Neuronal stem cell (in vitro differentiated cells): ENCODE measurements around the gene ABCC1. TPM values are rescaled to one million over a fixed set of nuclear protein-coding genes. Genes with fewer than 3 reads are reported as not detected.

Source experiments
- DNase-seq: peaks from one replicate; pipeline ENCODE4 v3.0.0-alpha.2; 2013; ENCODE audit warnings: low spot score
- H2AFZ ChIP-seq: one replicate; pipeline ENCODE4 v1.6.1; 2013; ENCODE audit warnings: mild to moderate bottlenecking, low read length, inconsistent platforms
- H2AK5ac ChIP-seq: 2 replicates; pipeline ENCODE4 v1.6.1; 2013; ENCODE audit warnings: low read depth, mild to moderate bottlenecking, inconsistent platforms, low read length, moderate library complexity, mixed read lengths
- H2BK120ac ChIP-seq: 2 replicates; pipeline ENCODE4 v1.6.1; 2013; ENCODE audit warnings: low read depth, mild to moderate bottlenecking, inconsistent platforms, low read length, moderate library complexity, mixed read lengths
- H2BK12ac ChIP-seq: one replicate; pipeline ENCODE4 v1.6.1; 2013; ENCODE audit warnings: low read length, inconsistent platforms
- H2BK15ac ChIP-seq: 2 replicates; pipeline ENCODE4 v1.6.1; 2013; ENCODE audit warnings: mild to moderate bottlenecking, low read length, inconsistent platforms, mixed read lengths
- H2BK5ac ChIP-seq: one replicate; pipeline ENCODE4 v1.6.1; 2013; ENCODE audit warnings: inconsistent platforms, mild to moderate bottlenecking, low read length, moderate library complexity
- H3K14ac ChIP-seq: one replicate; pipeline ENCODE4 v1.6.1; 2013; ENCODE audit warnings: low read length, inconsistent platforms
- H3K18ac ChIP-seq: 2 replicates; pipeline ENCODE4 v1.6.1; 2013; ENCODE audit warnings: low read length, inconsistent platforms
- H3K23ac ChIP-seq: 2 replicates; pipeline ENCODE4 v1.6.1; 2013; ENCODE audit warnings: low read depth, mild to moderate bottlenecking, mixed read lengths, low read length, inconsistent platforms; ENCODE audit not compliant: poor library complexity
- H3K27ac ChIP-seq: replicated peaks from 3 replicates; pipeline ENCODE4 v1.5.1; 2013; ENCODE audit warnings: low read length, inconsistent platforms
- H3K27me3 ChIP-seq, 3 experiments: 2 replicates each; pipeline ENCODE4 v1.6.1; 2013; ENCODE audit warnings: low read length in 3 of 3, mild to moderate bottlenecking in 2 of 3, inconsistent platforms in 1 of 3, low read depth in 1 of 3, mixed read lengths in 1 of 3, moderate library complexity in 1 of 3; ENCODE audit not compliant: control insufficient read depth in 3 of 3, insufficient read depth in 3 of 3
- H3K36me3 ChIP-seq, 2 donors: replicated peaks in 1 of 2; 2 replicates each; pipeline ENCODE4 v1.6.1; 2013; ENCODE audit warnings: low read length in 2 of 2; ENCODE audit not compliant: control insufficient read depth in 2 of 2, insufficient read depth in 2 of 2
- H3K4ac ChIP-seq: 2 replicates; pipeline ENCODE4 v1.6.1; 2013; ENCODE audit warnings: inconsistent platforms, mild to moderate bottlenecking, low read length, moderate library complexity
- H3K4me1 ChIP-seq, 2 donors: 1 replicate in 1 of 2; 2 replicates in 1 of 2; pipeline ENCODE4 v1.6.1; 2013; ENCODE audit warnings: low read length in 2 of 2, low read depth in 1 of 2; ENCODE audit not compliant: control insufficient read depth in 2 of 2, insufficient read depth in 1 of 2
- H3K4me2 ChIP-seq: one replicate; pipeline ENCODE4 v1.6.1; 2013; ENCODE audit warnings: mild to moderate bottlenecking, low read length, inconsistent platforms; ENCODE audit not compliant: insufficient read depth, poor library complexity, severe bottlenecking
- H3K4me3 ChIP-seq, 2 donors: 2 replicates each; pipeline ENCODE4 v1.5.1; 2013; ENCODE audit warnings: low read length in 2 of 2, mild to moderate bottlenecking in 2 of 2, inconsistent platforms in 1 of 2, moderate library complexity in 1 of 2
- H3K79me1 ChIP-seq: one replicate; pipeline ENCODE4 v1.6.1; 2013; ENCODE audit warnings: low read depth, mild to moderate bottlenecking, inconsistent platforms, low read length, moderate library complexity
- H3K9ac ChIP-seq: one replicate; pipeline ENCODE4 v1.6.1; 2013; ENCODE audit warnings: mild to moderate bottlenecking, low read depth, low read length, inconsistent platforms; ENCODE audit not compliant: poor library complexity
- H3K9me3 ChIP-seq, 2 donors: replicated peaks in 1 of 2; 2 replicates each; pipeline versions ENCODE3 to v1.6.1; 2013; ENCODE audit warnings: low read length in 2 of 2, mild to moderate bottlenecking in 2 of 2, inconsistent platforms in 1 of 2, low read depth in 1 of 2, mixed read lengths in 1 of 2, moderate library complexity in 1 of 2; ENCODE audit not compliant: control insufficient read depth in 2 of 2, insufficient read depth in 1 of 2
- H4K8ac ChIP-seq: one replicate; pipeline ENCODE4 v1.6.1; 2013; ENCODE audit warnings: low read depth, mild to moderate bottlenecking, inconsistent platforms, low read length, moderate library complexity
- H4K91ac ChIP-seq: one replicate; pipeline ENCODE4 v1.6.1; 2013; ENCODE audit warnings: low read length, low read depth, mild to moderate bottlenecking, inconsistent platforms; ENCODE audit not compliant: poor library complexity
- WGBS, 2 donors: extraction: QIAGEN DNeasy Blood & Tissue Kit; methylation state at CpG; one replicate each; pipeline ENCODE4 v1.1.7; 2013; ENCODE audit warnings: missing lambda C conversion rate in 2 of 2, mixed read lengths in 1 of 2; ENCODE audit not compliant: insufficient read length in 2 of 2, insufficient replicate concordance in 1 of 2; ENCODE audit errors: extremely low coverage in 2 of 2; 5-methylcytosine and 5-hydroxymethylcytosine counted together
- polyA plus RNA-seq, 2 experiments: library from polyadenylated mRNA; stranded (reverse); fragments of 200-250 nt; gene quantifications; one replicate each; pipeline ENCODE4 v1.2.3, GENCODE V29; 2013

Gene ABCC1
- polyA plus RNA-seq (2013, experiment 1 of 2): 19.1 TPM
- 19.6 TPM for polyA plus RNA-seq (2013, experiment 2 of 2)

DNA sequence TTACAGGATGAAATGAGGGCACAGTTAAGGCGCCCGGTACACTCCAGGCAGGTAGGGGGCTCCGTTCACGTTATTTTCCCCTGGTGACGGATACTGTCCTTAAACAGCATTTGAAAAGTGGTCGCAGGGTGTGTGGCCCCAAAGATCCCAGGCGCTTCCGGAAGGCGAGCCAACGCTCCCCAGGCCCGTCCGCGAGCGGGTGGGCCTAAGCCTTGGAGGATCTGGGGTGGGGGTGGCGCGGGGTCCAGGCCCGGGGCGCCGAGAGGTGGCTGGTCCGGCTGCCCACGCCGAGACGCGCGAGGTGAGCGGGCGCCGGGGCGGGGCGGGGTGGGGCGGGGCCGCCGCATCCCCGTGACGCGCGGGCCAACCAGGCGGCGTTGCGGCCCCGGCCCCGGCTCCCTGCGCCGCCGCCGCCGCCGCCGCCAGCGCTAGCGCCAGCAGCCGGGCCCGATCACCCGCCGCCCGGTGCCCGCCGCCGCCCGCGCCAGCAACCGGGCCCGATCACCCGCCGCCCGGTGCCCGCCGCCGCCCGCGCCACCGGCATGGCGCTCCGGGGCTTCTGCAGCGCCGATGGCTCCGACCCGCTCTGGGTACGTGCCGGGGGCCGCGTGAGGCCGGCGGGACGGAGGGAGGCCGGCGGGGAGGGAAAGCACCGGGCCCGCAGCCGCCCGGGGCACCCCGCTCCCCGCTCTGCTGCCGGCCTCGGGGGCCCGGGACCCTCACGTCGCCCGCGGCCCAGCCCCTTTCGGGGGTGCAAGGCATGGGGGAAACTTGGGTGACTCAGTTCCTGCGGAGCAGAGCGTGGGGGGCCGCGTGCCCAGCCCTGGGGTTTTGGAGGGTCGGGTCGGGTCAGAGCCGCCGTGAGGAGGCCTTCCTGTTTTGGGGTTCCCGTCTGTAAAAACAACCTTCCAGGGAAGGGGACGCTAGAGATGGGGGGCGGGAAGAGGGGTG, at the start of gene ABCC1:
Gene ABCC1, plus strand, starts transcription at position 407 of the 951 bp plus-strand sequence. Its CDS starts 136 bp downstream, at position 543.
- Histone ChIP-seq H3K36me3 (no peaks in the 10 kb centered on the region), H3K4me1 (peaks cover 4 to 7% of the 10 kb centered on the region in 2 donors), H3K27ac (peak within 1 kb of the TSS; percentile 28), H3K9me3 (no peaks in the 10 kb centered on the region), H3K4me2 (peak within 1 kb of the TSS; percentile 88), H3K23ac (peak within 1 kb of the TSS; percentile 13), H2BK120ac (no peak within 1 kb of the TSS), H3K9ac (peak within 1 kb of the TSS; percentile 94), H3K4ac (no peak within 1 kb of the TSS), H3K27me3 (peaks cover 0 to 39% (median 0%) of the 10 kb centered on the region in 3 experiments), H2BK15ac (no peak within 1 kb of the TSS), H3K4me3 (peak within 1 kb of the TSS; percentile 56 to 89), H3K14ac (no peak within 1 kb of the TSS), H4K91ac (no peak within 1 kb of the TSS), H2AFZ (peak within 1 kb of the TSS; percentile 97), H3K79me1 (peaks cover 6% of the 10 kb centered on the region), H2AK5ac (peak within 1 kb of the TSS; percentile 18), H3K18ac (peak within 1 kb of the TSS; percentile 95), H2BK5ac (no peak within 1 kb of the TSS), H4K8ac (no peak within 1 kb of the TSS), H2BK12ac (no peak within 1 kb of the TSS)
- peak; percentile 48 for DNase-seq
- WGBS, 2 donors: no CpG with 5 or more reads among the region's 112 CpGs

DNA sequence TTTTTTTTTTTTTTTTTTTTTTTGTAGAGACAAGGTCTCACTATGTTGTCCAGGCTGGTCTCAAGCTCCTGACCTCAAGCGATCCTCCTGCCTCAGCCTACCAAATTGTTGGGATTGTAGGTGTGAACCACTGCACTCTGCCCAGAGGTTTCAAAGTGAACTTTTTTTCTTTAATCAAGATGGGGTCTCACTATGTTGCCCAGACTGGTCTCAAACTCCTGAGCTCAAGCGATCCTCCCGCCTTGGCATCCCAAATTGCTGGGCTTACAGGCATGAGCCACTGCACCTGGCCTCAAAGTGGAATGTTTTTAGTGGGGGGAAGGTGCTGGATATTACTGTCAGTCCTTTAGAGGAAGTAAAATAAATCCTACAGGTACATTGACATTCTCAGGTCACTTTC, 49.1 kb upstream of the ABCC1 start:
- Histone ChIP-seq H3K4me3 (no peak overlapping the region), H3K4me2 (no peak overlapping the region), H3K4ac (no peak overlapping the region), H3K4me1 (peaks cover 0 to 3% of the 10 kb centered on the region in 2 donors), H4K91ac (no peak overlapping the region), H2AK5ac (no peak overlapping the region), H2BK12ac (no peak overlapping the region), H3K23ac (no peak overlapping the region), H2BK15ac (no peak overlapping the region), H3K36me3 (no peaks in the 10 kb centered on the region), H2AFZ (no peak overlapping the region), H3K27ac (no peak overlapping the region), H3K9ac (no peak overlapping the region), H3K9me3 (no peaks in the 10 kb centered on the region), H3K18ac (no peak overlapping the region), H3K27me3 (peaks cover 0 to 1% (median 0%) of the 10 kb centered on the region in 3 experiments), H3K14ac (no peak overlapping the region), H4K8ac (no peak overlapping the region), H3K79me1 (no peaks in the 10 kb centered on the region), H2BK120ac (no peak overlapping the region), H2BK5ac (no peak overlapping the region)
- no CpG with 5 or more reads among the region's 3 CpGs for WGBS, 2 donors
- no peak for DNase-seq

DNA sequence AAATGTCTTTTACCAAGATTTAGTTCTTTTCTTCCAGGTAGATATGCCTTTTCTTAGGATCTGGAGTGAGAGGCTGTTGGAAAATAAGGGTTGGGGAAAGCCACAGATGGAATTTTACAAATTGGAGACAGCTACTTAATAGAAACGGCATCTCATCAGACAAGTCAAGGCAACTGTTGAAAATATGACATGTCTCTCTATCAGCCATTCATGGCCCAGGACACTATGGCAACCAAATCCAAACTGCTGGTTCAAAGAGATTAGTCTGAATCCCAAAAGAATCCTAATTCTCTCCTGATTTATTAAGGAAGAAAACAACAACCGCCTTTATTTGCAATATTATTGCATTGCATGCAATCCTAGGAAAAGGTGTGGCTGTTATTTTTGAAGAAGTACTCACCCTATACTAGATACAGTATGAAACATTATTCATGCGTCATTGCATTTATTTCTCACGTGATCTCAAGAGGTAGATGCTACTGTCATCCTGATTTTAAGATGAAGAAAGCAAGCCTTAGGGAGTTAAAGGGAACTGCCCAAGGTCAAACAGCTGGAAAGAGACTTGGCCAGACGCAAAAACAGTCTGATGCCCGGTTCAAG, 48.4 kb upstream of the ABCC1 start:
- no CpG with 5 or more reads among the region's 6 CpGs for WGBS, 2 donors
- Histone ChIP-seq H3K9me3 (no peaks in the 10 kb centered on the region), H3K79me1 (no peaks in the 10 kb centered on the region), H3K27me3 (peaks cover 0 to 1% (median 0%) of the 10 kb centered on the region in 3 experiments), H3K18ac (no peak overlapping the region), H3K14ac (no peak overlapping the region), H3K23ac (no peak overlapping the region), H2BK120ac (no peak overlapping the region), H2BK15ac (no peak overlapping the region), H3K4ac (no peak overlapping the region), H2BK5ac (no peak overlapping the region), H3K36me3 (no peaks in the 10 kb centered on the region), H3K27ac (no peak overlapping the region), H2AK5ac (no peak overlapping the region), H4K8ac (no peak overlapping the region), H2BK12ac (no peak overlapping the region), H3K4me3 (no peak overlapping the region), H3K4me2 (no peak overlapping the region), H4K91ac (no peak overlapping the region), H3K9ac (no peak overlapping the region), H3K4me1 (peaks cover 0 to 3% of the 10 kb centered on the region in 2 donors), H2AFZ (no peak overlapping the region)
- no peak for DNase-seq

DNA sequence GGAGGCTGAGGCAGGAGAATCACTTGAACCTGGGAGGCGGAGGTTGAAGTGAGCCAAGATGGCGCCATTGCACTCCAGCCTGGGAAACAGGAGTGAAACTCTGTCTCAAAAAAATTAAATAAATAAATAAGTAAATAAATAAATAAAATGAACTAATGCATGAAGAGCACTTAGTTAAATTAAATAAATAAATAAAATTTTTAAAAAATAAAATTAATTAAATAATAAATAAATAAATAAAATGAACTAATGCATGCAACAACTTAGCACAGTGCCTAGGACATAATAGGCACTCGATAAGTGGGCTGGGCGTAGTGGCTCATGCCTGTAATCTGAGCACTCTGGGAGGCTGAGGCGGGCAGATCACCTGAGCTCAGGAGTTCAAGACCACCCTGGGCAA, 45.5 kb upstream of the ABCC1 start:
- no peak overlapping the region for H2AFZ ChIP-seq
- no peak overlapping the region for H3K9ac ChIP-seq
- no peak overlapping the region for H3K14ac ChIP-seq
- WGBS, 2 donors: no CpG with 5 or more reads among the region's 5 CpGs
- no peaks in the 10 kb centered on the region for H3K36me3 ChIP-seq
- DNase-seq: no peak
- H2BK5ac ChIP-seq: no peak overlapping the region
- H3K27ac ChIP-seq: no peak overlapping the region
- no peak overlapping the region for H2BK120ac ChIP-seq
- no peak overlapping the region for H2AK5ac ChIP-seq
- no peak overlapping the region for H2BK12ac ChIP-seq
- H3K79me1 ChIP-seq: no peaks in the 10 kb centered on the region
- no peak overlapping the region for H4K8ac ChIP-seq
- H3K4me3 ChIP-seq: no peak overlapping the region
- H3K4me1 ChIP-seq: no peaks in the 10 kb centered on the region
- no peaks in the 10 kb centered on the region for H3K9me3 ChIP-seq
- no peak overlapping the region for H3K4me2 ChIP-seq
- no peak overlapping the region for H3K18ac ChIP-seq
- H3K27me3 ChIP-seq: peaks cover 0 to 1% (median 0%) of the 10 kb centered on the region in 3 experiments
- no peak overlapping the region for H2BK15ac ChIP-seq
- H4K91ac ChIP-seq: no peak overlapping the region
- no peak overlapping the region for H3K4ac ChIP-seq
- H3K23ac ChIP-seq: no peak overlapping the region
